Nephron (organoid): ENCODE measurements around the gene KCNJ16.

Source experiments
- H3K27ac Mint-ChIP-seq, 3 experiments: 2 replicates each; pipeline ENCODE4 v1.8.0; 2020; ENCODE audit warnings: mixed read lengths in 3 of 3, mild to moderate bottlenecking in 2 of 3, moderate library complexity in 1 of 3
- H3K27me3 Mint-ChIP-seq: 2 replicates; pipeline ENCODE4 v1.8.0; 2021; ENCODE audit warnings: low read depth, mild to moderate bottlenecking, moderate library complexity, mixed read lengths
- H3K36me3 Mint-ChIP-seq: 2 replicates; pipeline ENCODE4 v1.8.0; 2020; ENCODE audit warnings: low read depth, mixed read lengths
- H3K4me1 Mint-ChIP-seq: 2 replicates; pipeline ENCODE4 v1.8.0; 2020; ENCODE audit warnings: mixed read lengths
- H3K4me3 Mint-ChIP-seq, 3 experiments: 2 replicates each; pipeline ENCODE4 v1.8.0; 2020; ENCODE audit warnings: mild to moderate bottlenecking in 3 of 3, mixed read lengths in 3 of 3, moderate library complexity in 2 of 3
- H3K9me3 Mint-ChIP-seq: 2 replicates; pipeline ENCODE4 v1.8.0; 2020; ENCODE audit warnings: mixed read lengths
- TF ChIP-seq, protein P1 (sequence below), 3 experiments: fragments of 200-600 bp; sonication (generic); IDR thresholded peaks; one replicate each; pipeline ENCODE4 v1.5.0; 2021; ENCODE audit warnings: antibody characterized with exemption in 3 of 3; ENCODE audit not compliant: unreplicated experiment in 3 of 3

KCNJ16 gene

GRCh38 chr17:70047619-70048419, 27.2 kb upstream of the KCNJ16 start:
- Mint-ChIP-seq H3K27ac (no peak overlapping the region), H3K4me3 (no peak overlapping the region), H3K4me1 (peaks cover under 1% of the 10 kb centered on the region), H3K36me3 (no peaks in the 10 kb centered on the region), H3K9me3 (no peaks in the 10 kb centered on the region), H3K27me3 (no peaks in the 10 kb centered on the region)
- TF ChIP-seq, protein P1, sequence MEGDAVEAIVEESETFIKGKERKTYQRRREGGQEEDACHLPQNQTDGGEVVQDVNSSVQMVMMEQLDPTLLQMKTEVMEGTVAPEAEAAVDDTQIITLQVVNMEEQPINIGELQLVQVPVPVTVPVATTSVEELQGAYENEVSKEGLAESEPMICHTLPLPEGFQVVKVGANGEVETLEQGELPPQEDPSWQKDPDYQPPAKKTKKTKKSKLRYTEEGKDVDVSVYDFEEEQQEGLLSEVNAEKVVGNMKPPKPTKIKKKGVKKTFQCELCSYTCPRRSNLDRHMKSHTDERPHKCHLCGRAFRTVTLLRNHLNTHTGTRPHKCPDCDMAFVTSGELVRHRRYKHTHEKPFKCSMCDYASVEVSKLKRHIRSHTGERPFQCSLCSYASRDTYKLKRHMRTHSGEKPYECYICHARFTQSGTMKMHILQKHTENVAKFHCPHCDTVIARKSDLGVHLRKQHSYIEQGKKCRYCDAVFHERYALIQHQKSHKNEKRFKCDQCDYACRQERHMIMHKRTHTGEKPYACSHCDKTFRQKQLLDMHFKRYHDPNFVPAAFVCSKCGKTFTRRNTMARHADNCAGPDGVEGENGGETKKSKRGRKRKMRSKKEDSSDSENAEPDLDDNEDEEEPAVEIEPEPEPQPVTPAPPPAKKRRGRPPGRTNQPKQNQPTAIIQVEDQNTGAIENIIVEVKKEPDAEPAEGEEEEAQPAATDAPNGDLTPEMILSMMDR (IDR thresholded peaks at IDR 0.05; ENCODE audit: unreplicated experiment in 3 of 3), result no peak

- no peak overlapping the region for H3K27ac Mint-ChIP-seq
- no peaks in the 10 kb centered on the region for H3K36me3 Mint-ChIP-seq
- H3K27me3 Mint-ChIP-seq, result no peaks in the 10 kb centered on the region
- no peaks in the 10 kb centered on the region for H3K9me3 Mint-ChIP-seq
- TF ChIP-seq, protein P1 (IDR thresholded peaks at IDR 0.05; ENCODE audit: unreplicated experiment in 3 of 3), result no peak
- no peak overlapping the region for H3K4me3 Mint-ChIP-seq
- H3K4me1 Mint-ChIP-seq, result peaks cover 18% of the 10 kb centered on the region
Measured at GRCh38 chr17:70049801-70050591, 25.0 kb upstream of the KCNJ16 start.

GRCh38 chr17:70050931-70051330, 24.1 kb upstream of the KCNJ16 start:
- Mint-ChIP-seq H3K36me3 (no peaks in the 10 kb centered on the region), H3K4me3 (no peak overlapping the region), H3K27me3 (no peaks in the 10 kb centered on the region), H3K9me3 (no peaks in the 10 kb centered on the region), H3K27ac (peak overlapping the region in 1 of 3 experiments; percentile 39), H3K4me1 (peaks cover 27% of the 10 kb centered on the region)
- TF ChIP-seq, protein P1 (IDR thresholded peaks at IDR 0.05; ENCODE audit: unreplicated experiment in 3 of 3), result no peak

DNA sequence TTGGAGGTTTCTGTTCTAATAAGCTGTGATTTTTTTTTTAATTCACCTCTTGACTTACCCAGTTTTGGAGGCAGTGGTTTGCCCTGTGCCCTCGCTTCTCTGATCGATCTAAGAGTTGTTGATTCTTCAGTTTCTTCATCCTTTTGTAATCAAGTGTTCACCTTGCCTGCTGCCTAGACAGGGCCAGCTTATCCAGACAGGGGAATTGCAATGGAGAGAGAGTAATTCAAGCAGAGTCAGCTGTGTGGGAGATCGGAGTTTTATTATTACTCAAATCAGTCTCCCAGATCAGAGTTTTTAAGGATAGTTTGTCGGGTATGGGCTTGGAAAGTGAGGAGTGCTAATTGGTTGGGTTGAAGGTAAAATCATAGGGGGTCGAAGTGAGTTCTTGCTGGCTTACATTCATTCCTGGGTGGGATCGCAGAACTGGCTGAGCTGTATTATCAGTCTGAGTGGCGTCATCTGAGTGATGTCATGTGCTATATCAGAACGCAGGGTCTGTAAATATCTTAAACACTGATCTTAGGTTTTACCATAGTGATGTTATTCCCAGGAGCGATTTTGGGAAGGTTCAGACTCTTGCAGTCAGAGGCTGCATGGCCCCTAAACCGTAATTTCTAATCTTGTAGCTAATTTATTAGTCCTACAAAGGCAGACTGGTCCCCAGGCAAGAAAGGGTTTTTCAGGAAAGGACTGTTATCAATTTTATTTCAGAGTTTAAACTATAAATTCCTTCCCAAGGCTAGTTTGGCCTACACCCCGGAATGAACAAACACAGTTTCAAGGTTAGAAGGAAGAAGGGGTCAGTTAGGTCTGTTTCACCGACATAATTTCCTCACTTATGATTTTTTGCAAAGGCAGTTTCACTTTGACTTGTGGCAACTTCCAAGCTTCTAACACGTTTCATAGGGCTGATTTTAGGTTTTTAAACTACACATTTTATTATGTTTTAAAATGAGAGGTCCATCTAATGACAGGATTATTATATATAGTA, 21.5 kb upstream of the KCNJ16 start:
- Mint-ChIP-seq H3K4me1 (peaks cover 34% of the 10 kb centered on the region), H3K4me3 (peak overlapping the region in 2 of 3 experiments; percentile 8 to 35), H3K9me3 (no peaks in the 10 kb centered on the region), H3K27me3 (no peaks in the 10 kb centered on the region), H3K36me3 (no peaks in the 10 kb centered on the region), H3K27ac (peak overlapping the region; percentile 26 to 78 (median 64))
- TF ChIP-seq, protein P1 (IDR thresholded peaks at IDR 0.05; ENCODE audit: unreplicated experiment in 3 of 3), result no peak

- TF ChIP-seq, protein P1 (IDR thresholded peaks at IDR 0.05; ENCODE audit: unreplicated experiment in 3 of 3), result no peak
- Mint-ChIP-seq H3K36me3 (no peaks in the 10 kb centered on the region), H3K4me3 (peak overlapping the region in 1 of 3 experiments; percentile 40), H3K4me1 (peaks cover 45% of the 10 kb centered on the region), H3K27ac (peak overlapping the region; percentile 15 to 68 (median 26)), H3K27me3 (no peaks in the 10 kb centered on the region), H3K9me3 (no peaks in the 10 kb centered on the region)
Measured at GRCh38 chr17:70055000-70055399, 20.0 kb upstream of the KCNJ16 start.
